HCT116 (cell line): ENCODE results near the gene GOLGA6L9. TPM values are rescaled to one million over a fixed set of nuclear protein-coding genes. Genes with fewer than 3 reads are reported as not detected.
"Not testable (repeated sequence)": the region's sequence is repeated elsewhere in the genome, so short reads cannot be mapped to it uniquely, and the experiment has no call there.

Experiments
- ATAC-seq: fragments of 200-7000 bp; cut with Tn5 transposase; 2 replicates; pipeline ENCODE4 v1.9.1; 2020; ENCODE audit warnings: mild to moderate bottlenecking, moderate library complexity
- BruUV-seq: library from RNA; stranded (reverse); fragments of 400-500 nt; replicated peaks from 2 replicates; lab custom pipeline; 2021; lab: Mats Ljungman, UMichigan
- CTCF ChIA-PET: fragments of 300-600 bp; sonication (Branson Sonifier 250); formaldehyde crosslinking; loops from one replicate; lab custom pipeline; 2021; ENCODE audit warnings: antibody characterized with exemption; lab: Charles Lee
- POLR2A ChIA-PET: fragments of 300-600, 350-600 bp; sonication (Branson Sonifier 250); formaldehyde crosslinking; loops from one replicate; lab custom pipeline; 2021; ENCODE audit warnings: antibody characterized with exemption; lab: Charles Lee
- RAD21 ChIA-PET, 2 experiments: fragments of 300-600 bp; sonication (Branson Sonifier 250); formaldehyde crosslinking; loops; one replicate each; lab custom pipeline; 2023; ENCODE audit warnings: low total read pairs in 2 of 2; ENCODE audit not compliant: uncharacterized antibody in 2 of 2, unreplicated experiment in 2 of 2, low non-redundant PET in 1 of 2; lab: Charles Lee
- DNase-seq: peaks from one replicate; pipeline ENCODE4 v3.0.0-alpha.2; 2010; ENCODE audit warnings: low read depth, low spot score
- H2AFZ ChIP-seq: fragments of 200-600 bp; shearing (Covaris generic), sonication (generic); 2 replicates; pipeline ENCODE4 v1.6.1; 2017; ENCODE audit warnings: low read depth, mixed run types, mixed read lengths, antibody characterized with exemption, low read length; ENCODE audit not compliant: poor library complexity, severe bottlenecking
- H3K27ac ChIP-seq: 2 replicates; pipeline ENCODE4 v1.5.1; 2012; ENCODE audit warnings: low read depth, low read length
- H3K27me3 ChIP-seq: fragments of 200-600 bp; sonication (generic); 2 replicates; pipeline ENCODE4 v1.6.1; 2016; ENCODE audit warnings: mixed run types, low read length, mixed read lengths; ENCODE audit not compliant: insufficient read depth
- H3K36me3 ChIP-seq, 2 experiments: fragments of 200-500 bp in 1 of 2; fragments of 200-600 bp in 1 of 2; sonication (Bioruptor generic) in 1 of 2; sonication (generic) in 1 of 2; 2 replicates each; pipeline versions ENCODE4 v1.5.1 to v1.6.1; 2014 to 2016; ENCODE audit warnings: low read length in 2 of 2, inconsistent platforms in 1 of 2, mixed read lengths in 1 of 2, mixed run types in 1 of 2; ENCODE audit not compliant: insufficient read depth in 2 of 2, control insufficient read depth in 1 of 2
- H3K4me1 ChIP-seq, 2 experiments: fragments of 200-600 bp in 1 of 2; sonication (generic) in 1 of 2; 2 replicates each; pipeline versions ENCODE4 v1.5.1 to v1.6.1; 2012 to 2017; ENCODE audit warnings: low read length in 2 of 2, inconsistent platforms in 1 of 2, mild to moderate bottlenecking in 1 of 2, mixed read lengths in 1 of 2, mixed run types in 1 of 2, moderate library complexity in 1 of 2; ENCODE audit not compliant: insufficient read depth in 2 of 2, control insufficient read depth in 1 of 2
- H3K4me2 ChIP-seq: fragments of 200-600 bp; sonication (generic); 2 replicates; pipeline ENCODE4 v1.6.1; 2017; ENCODE audit warnings: mixed run types, low read length, mixed read lengths
- H3K4me3 ChIP-seq, 2 experiments: fragments of 200-600 bp in 1 of 2; sonication (generic) in 1 of 2; replicated peaks in 1 of 2; 2 replicates each; pipeline ENCODE4 v1.5.1; 2011 to 2016; ENCODE audit warnings: low read length in 2 of 2, control low read depth in 1 of 2, low read depth in 1 of 2, mild to moderate bottlenecking in 1 of 2, mixed read lengths in 1 of 2, mixed run types in 1 of 2
- H3K79me2 ChIP-seq: fragments of 200-600 bp; sonication (generic); 2 replicates; pipeline ENCODE4 v1.6.1; 2017; ENCODE audit warnings: mild to moderate bottlenecking, mixed run types, low read length, moderate library complexity, mixed read lengths; ENCODE audit not compliant: insufficient read depth
- H3K9ac ChIP-seq: fragments of 200-600 bp; sonication (generic); 2 replicates; pipeline ENCODE4 v1.6.1; 2016; ENCODE audit warnings: low read length, mixed read lengths
- H3K9me2 ChIP-seq: fragments of 200-600 bp; sonication (generic), shearing (Covaris generic); 2 replicates; pipeline ENCODE4 v1.6.1; 2017; ENCODE audit warnings: mixed run types, mild to moderate bottlenecking, moderate library complexity; ENCODE audit not compliant: insufficient read depth
- H3K9me3 ChIP-seq, 2 experiments: fragments of 200-500 bp in 1 of 2; fragments of 200-600 bp in 1 of 2; sonication (Bioruptor generic) in 1 of 2; sonication (generic) in 1 of 2; 2 replicates each; pipeline ENCODE4 v1.6.1; 2014 to 2017; ENCODE audit warnings: low read length in 2 of 2, mixed read lengths in 2 of 2, inconsistent platforms in 1 of 2, low read depth in 1 of 2, mild to moderate bottlenecking in 1 of 2, mixed run types in 1 of 2, moderate library complexity in 1 of 2; ENCODE audit not compliant: control insufficient read depth in 1 of 2, insufficient read depth in 1 of 2
- H4K20me1 ChIP-seq: fragments of 200-600 bp; sonication (generic), shearing (Covaris generic); 2 replicates; pipeline ENCODE4 v1.6.1; 2017; ENCODE audit warnings: mixed run types, mild to moderate bottlenecking, moderate library complexity; ENCODE audit not compliant: insufficient read depth
- intact Hi-C: fragments of 100-400 bp; cut with micrococcal nuclease; formaldehyde crosslinking; loops from 2 replicates; pipeline ENCODE4 v1.10.0; 2022
- total RNA-seq: library from RNA; stranded (reverse); gene quantifications from one replicate; pipeline ENCODE4 v1.2.1, GENCODE V29; 2021; ENCODE audit not compliant: unreplicated experiment
- TF ChIP-seq, protein P1 (sequence below), 3 experiments: fragments of 200-600 bp in 1 of 3; sonication (generic) in 1 of 3; IDR thresholded peaks in 2 of 3; conservative IDR thresholded peaks in 1 of 3; 2 replicates each; pipeline ENCODE4 v1.5.1; 2012 to 2017; ENCODE audit warnings: low read depth in 2 of 3, low read length in 2 of 3, antibody characterized with exemption in 1 of 3, borderline replicate concordance in 1 of 3, control low read depth in 1 of 3, mild to moderate bottlenecking in 1 of 3, mixed read lengths in 1 of 3, mixed run types in 1 of 3, moderate library complexity in 1 of 3; ENCODE audit not compliant: insufficient read depth in 1 of 3

The GOLGA6L9 gene
- total RNA-seq, 1 experiment from 2014 or later = 4.3 TPM

- BruUV-seq, H3K27me3 ChIP-seq, H3K9ac ChIP-seq, DNase-seq, H3K27ac ChIP-seq, H3K4me1 ChIP-seq, CTCF ChIA-PET, intact Hi-C loops, H3K9me2 ChIP-seq, H3K36me3 ChIP-seq, POLR2A ChIA-PET, H3K4me2 ChIP-seq, H3K4me3 ChIP-seq, H3K9me3 ChIP-seq, H4K20me1 ChIP-seq, H2AFZ ChIP-seq, H3K79me2 ChIP-seq, RAD21 ChIA-PET: not testable (repeated sequence)
- TF ChIP-seq, protein P1, sequence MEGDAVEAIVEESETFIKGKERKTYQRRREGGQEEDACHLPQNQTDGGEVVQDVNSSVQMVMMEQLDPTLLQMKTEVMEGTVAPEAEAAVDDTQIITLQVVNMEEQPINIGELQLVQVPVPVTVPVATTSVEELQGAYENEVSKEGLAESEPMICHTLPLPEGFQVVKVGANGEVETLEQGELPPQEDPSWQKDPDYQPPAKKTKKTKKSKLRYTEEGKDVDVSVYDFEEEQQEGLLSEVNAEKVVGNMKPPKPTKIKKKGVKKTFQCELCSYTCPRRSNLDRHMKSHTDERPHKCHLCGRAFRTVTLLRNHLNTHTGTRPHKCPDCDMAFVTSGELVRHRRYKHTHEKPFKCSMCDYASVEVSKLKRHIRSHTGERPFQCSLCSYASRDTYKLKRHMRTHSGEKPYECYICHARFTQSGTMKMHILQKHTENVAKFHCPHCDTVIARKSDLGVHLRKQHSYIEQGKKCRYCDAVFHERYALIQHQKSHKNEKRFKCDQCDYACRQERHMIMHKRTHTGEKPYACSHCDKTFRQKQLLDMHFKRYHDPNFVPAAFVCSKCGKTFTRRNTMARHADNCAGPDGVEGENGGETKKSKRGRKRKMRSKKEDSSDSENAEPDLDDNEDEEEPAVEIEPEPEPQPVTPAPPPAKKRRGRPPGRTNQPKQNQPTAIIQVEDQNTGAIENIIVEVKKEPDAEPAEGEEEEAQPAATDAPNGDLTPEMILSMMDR (IDR thresholded peaks at IDR 0.05 in 2 of 3, conservative IDR thresholded peaks at IDR 0.05 in 1 of 3; ENCODE audit: borderline replicate concordance in 1 of 3, insufficient read depth in 1 of 3, low read depth in 2 of 3, low read length in 2 of 3) = peak in 1 of 3 experiments; percentile 11; a peak in 1 of 6 replicates
- peak; percentile 97 for ATAC-seq
Measured at GRCh38 chr15:82468205-82468604, 38.6 kb downstream of the GOLGA6L9 start.

GRCh38 chr15:82469381-82469780 lies 39.8 kb downstream of the GOLGA6L9 start:
- H2AFZ ChIP-seq, H3K4me3 ChIP-seq, BruUV-seq, H3K9me3 ChIP-seq, POLR2A ChIA-PET, intact Hi-C loops, H3K4me1 ChIP-seq, H3K27ac ChIP-seq, H3K9ac ChIP-seq, H3K9me2 ChIP-seq, H3K79me2 ChIP-seq, DNase-seq, ATAC-seq, H3K4me2 ChIP-seq, RAD21 ChIA-PET, H3K36me3 ChIP-seq, H3K27me3 ChIP-seq, CTCF ChIA-PET, H4K20me1 ChIP-seq: not testable (repeated sequence)

GRCh38 chr15:82472269-82472982 lies 42.8 kb downstream of the GOLGA6L9 start:
- H2AFZ ChIP-seq, H3K36me3 ChIP-seq, H3K4me3 ChIP-seq, BruUV-seq, H3K9ac ChIP-seq, H4K20me1 ChIP-seq, CTCF ChIA-PET, H3K4me1 ChIP-seq, H3K27me3 ChIP-seq, H3K79me2 ChIP-seq, H3K27ac ChIP-seq, intact Hi-C loops, H3K4me2 ChIP-seq, POLR2A ChIA-PET, H3K9me2 ChIP-seq, DNase-seq, H3K9me3 ChIP-seq: not testable (repeated sequence)
- RAD21 ChIA-PET = interaction anchor here in 1 of 2 experiments (0.6 kb wide), 1 partner anchor 581 kb away, joined by 4 read pairs; no protein-coding TSS in a partner anchor
- ATAC-seq = peak; percentile 16; the same call in 1 of the 2 replicates
